HG02759 (cell line): Measurements from ENCODE around the gene PRIMPOL.
"Not testable (repeated sequence)": the region's sequence is repeated elsewhere in the genome, so short reads cannot be mapped to it uniquely, and the experiment has no call there.

ENCODE experiments used
- ATAC-seq: cut with Tn5 transposase; IDR thresholded peaks from one replicate; pipeline ENCODE4 v1.9.1; 2021; ENCODE audit warnings: mild to moderate bottlenecking, moderate library complexity; ENCODE audit not compliant: unreplicated experiment

PRIMPOL gene

GRCh38 chr4:184706453-184706852 is 56.9 kb downstream of the PRIMPOL start:
- ATAC-seq, result no peak

- no peak for ATAC-seq
Observed at GRCh38 chr4:184712322-184712721, 62.8 kb downstream of the PRIMPOL start.

GRCh38 chr4:184713887-184714286 is 64.3 kb downstream of the PRIMPOL start:
- ATAC-seq, result no peak

- ATAC-seq, result no peak
Observed at GRCh38 chr4:184715526-184715925, 66.0 kb downstream of the PRIMPOL start.

- no peak for ATAC-seq
Observed at GRCh38 chr4:184719407-184719806, 69.9 kb downstream of the PRIMPOL start.

- ATAC-seq, result no peak
Observed at GRCh38 chr4:184721254-184721653, 71.7 kb downstream of the PRIMPOL start.

GRCh38 chr4:184722798-184723197 is 73.3 kb downstream of the PRIMPOL start:
- ATAC-seq, result no peak

GRCh38 chr4:184727430-184727829 is 77.9 kb downstream of the PRIMPOL start:
- ATAC-seq, result no peak

GRCh38 chr4:184728858-184729257 is 79.3 kb downstream of the PRIMPOL start:
- ATAC-seq, result no peak

- ATAC-seq, result no peak
Observed at GRCh38 chr4:184729946-184730345, 80.4 kb downstream of the PRIMPOL start.

- ATAC-seq, result no peak
Observed at GRCh38 chr4:184731056-184731455, 81.5 kb downstream of the PRIMPOL start.

GRCh38 chr4:184732126-184732525 is 82.6 kb downstream of the PRIMPOL start:
- no peak for ATAC-seq

- peak; percentile 91 for ATAC-seq
Observed at GRCh38 chr4:184733654-184734524, 84.4 kb downstream of the PRIMPOL start, which contains the start of gene CENPU. Gene CENPU, minus strand, starts transcription at chr4:184734096. Its CDS starts 34 bp downstream, at chr4:184734062.

- no peak for ATAC-seq
Observed at GRCh38 chr4:184734758-184735157, 85.2 kb downstream of the PRIMPOL start.

- not testable (repeated sequence) for ATAC-seq
Observed at GRCh38 chr4:184739575-184739974, 90.0 kb downstream of the PRIMPOL start.

- ATAC-seq, result no peak
Observed at GRCh38 chr4:184740980-184741391, 91.4 kb downstream of the PRIMPOL start.

- ATAC-seq, result not testable (repeated sequence)
Observed at GRCh38 chr4:184741651-184742050, 92.1 kb downstream of the PRIMPOL start.

GRCh38 chr4:184743650-184744049 is 94.1 kb downstream of the PRIMPOL start:
- ATAC-seq, result no peak

- ATAC-seq, result no peak
Observed at GRCh38 chr4:184744236-184744635, 94.7 kb downstream of the PRIMPOL start.
